NK-92 treated with Interleukin-12 subunit alpha and Interleukin-12 subunit beta, amount 100 ng/mL, for 24 hours (cell line): ENCODE results near the gene KPNB1.

Source experiments
- DNase-seq: peaks from one replicate; lab custom pipeline; 2025; lab: John Stamatoyannopoulos, UW

The KPNB1 gene

GRCh38 chr17:47649153-47649971 lies at the start of gene KPNB1:
Gene KPNB1, plus strand, starts transcription at chr17:47649919. Its CDS starts 326 bp downstream, at chr17:47650245.
- DNase-seq = peak; percentile 99

- DNase-seq = no peak
These were observed 45.7 kb upstream of the KPNB1 start for GRCh38 chr17:47603830-47604597.

- no peak for DNase-seq
These were observed 45.2 kb upstream of the KPNB1 start for GRCh38 chr17:47604598-47604927.

GRCh38 chr17:47605011-47605410 lies 44.7 kb upstream of the KPNB1 start:
- no peak for DNase-seq

GRCh38 chr17:47607481-47607880 lies 42.2 kb upstream of the KPNB1 start:
- DNase-seq = no peak

- no peak for DNase-seq
These were observed 38.1 kb upstream of the KPNB1 start for GRCh38 chr17:47611372-47612350.

- no peak for DNase-seq
These were observed 33.8 kb upstream of the KPNB1 start for GRCh38 chr17:47615766-47616424.

GRCh38 chr17:47618410-47618809 lies 31.3 kb upstream of the KPNB1 start:
- no peak for DNase-seq

GRCh38 chr17:47620503-47621245 lies 29.0 kb upstream of the KPNB1 start:
- DNase-seq = no peak

- no peak for DNase-seq
These were observed 28.2 kb upstream of the KPNB1 start for GRCh38 chr17:47621293-47622179.

GRCh38 chr17:47622180-47622549 lies 27.6 kb upstream of the KPNB1 start:
- DNase-seq = no peak

- DNase-seq = no peak
These were observed 25.0 kb upstream of the KPNB1 start for GRCh38 chr17:47624727-47625068.

- no peak for DNase-seq
These were observed 21.6 kb upstream of the KPNB1 start for GRCh38 chr17:47628014-47628566.

GRCh38 chr17:47629826-47630225 lies 19.9 kb upstream of the KPNB1 start:
- DNase-seq = no peak

GRCh38 chr17:47630614-47631013 lies 19.1 kb upstream of the KPNB1 start:
- no peak for DNase-seq

- no peak for DNase-seq
These were observed 16.7 kb upstream of the KPNB1 start for GRCh38 chr17:47632991-47633390.

GRCh38 chr17:47633996-47634395 lies 15.7 kb upstream of the KPNB1 start:
- no peak for DNase-seq

GRCh38 chr17:47634870-47635269 lies 14.8 kb upstream of the KPNB1 start:
- no peak for DNase-seq

GRCh38 chr17:47635734-47636133 lies 14.0 kb upstream of the KPNB1 start:
- no peak for DNase-seq
